Prostate gland (tissue), 2 donors: ENCODE data around the gene SNRNP70. TPM values are rescaled to one million over a fixed set of nuclear protein-coding genes. Genes with fewer than 3 reads are reported as not detected.
"Not testable (repeated sequence)": the region's sequence is repeated elsewhere in the genome, so short reads cannot be mapped to it uniquely, and the experiment has no call there.

Source experiments
- DNase-seq: peaks from one replicate; pipeline ENCODE4 v3.0.0-alpha.2; 2019; ENCODE audit warnings: low spot score
- H3K27ac ChIP-seq, 2 donors: fragments of 200-600 bp; sonication (generic); 2 replicates each; pipeline ENCODE4 v1.5.1; 2017 to 2019
- H3K27me3 ChIP-seq: fragments of 200-600 bp; sonication (generic); replicated peaks from 2 replicates; pipeline ENCODE4 v1.5.1; 2019; ENCODE audit not compliant: insufficient read depth
- H3K36me3 ChIP-seq, 2 donors: fragments of 200-600 bp; sonication (generic); 1 replicate in 1 of 2; 2 replicates in 1 of 2; pipeline versions ENCODE4 v1.5.1 to v1.8.1; 2017 to 2019
- H3K4me1 ChIP-seq: fragments of 200-600 bp; sonication (generic); replicated peaks from 2 replicates; pipeline ENCODE4 v1.5.1; 2019
- H3K4me3 ChIP-seq, 2 donors: fragments of 200-600 bp; sonication (generic); 2 replicates each; pipeline ENCODE4 v1.5.1; 2017 to 2019
- H3K9me3 ChIP-seq: fragments of 200-600 bp; sonication (generic); 2 replicates; pipeline ENCODE4 v1.5.1; 2017
- CTCF ChIP-seq, 4 experiments: fragments of 200-600 bp in 2 of 4; fragments of 450-650 bp in 2 of 4; sonication (generic) in 2 of 4; IDR thresholded peaks; 1 replicate in 3 of 4; 2 replicates in 1 of 4; pipeline ENCODE4 v1.5.1; 2016 to 2019; ENCODE audit warnings: antibody characterized with exemption in 4 of 4, mild to moderate bottlenecking in 2 of 4, moderate library complexity in 2 of 4
- POLR2A ChIP-seq: fragments of 450-650 bp; IDR thresholded peaks from one replicate; pipeline ENCODE4 v1.6.1; 2016; ENCODE audit warnings: antibody characterized with exemption, mild to moderate bottlenecking
- POLR2AphosphoS5 ChIP-seq: sonication (generic); formaldehyde crosslinking; IDR thresholded peaks from one replicate; pipeline ENCODE4 v1.6.1; 2017; ENCODE audit warnings: antibody characterized with exemption
- WGBS: methylation state at CpG from one replicate; pipeline ENCODE4 v1.1.5; 2018; 5-methylcytosine and 5-hydroxymethylcytosine counted together
- intact Hi-C: fragments of 100-400 bp; cut with DNase I; formaldehyde crosslinking; loops from one replicate; pipeline ENCODE4 v1.14.2; 2022
- total RNA-seq, 2 donors: library from RNA; depleted of rRNA; stranded (reverse); fragments of >200 nt; gene quantifications; one replicate each; pipeline ENCODE4 v1.1.0, GENCODE V29; 2016

SNRNP70 gene
- total RNA-seq, 2 donors from 2014 or later: 318 to 391 TPM

DNA sequence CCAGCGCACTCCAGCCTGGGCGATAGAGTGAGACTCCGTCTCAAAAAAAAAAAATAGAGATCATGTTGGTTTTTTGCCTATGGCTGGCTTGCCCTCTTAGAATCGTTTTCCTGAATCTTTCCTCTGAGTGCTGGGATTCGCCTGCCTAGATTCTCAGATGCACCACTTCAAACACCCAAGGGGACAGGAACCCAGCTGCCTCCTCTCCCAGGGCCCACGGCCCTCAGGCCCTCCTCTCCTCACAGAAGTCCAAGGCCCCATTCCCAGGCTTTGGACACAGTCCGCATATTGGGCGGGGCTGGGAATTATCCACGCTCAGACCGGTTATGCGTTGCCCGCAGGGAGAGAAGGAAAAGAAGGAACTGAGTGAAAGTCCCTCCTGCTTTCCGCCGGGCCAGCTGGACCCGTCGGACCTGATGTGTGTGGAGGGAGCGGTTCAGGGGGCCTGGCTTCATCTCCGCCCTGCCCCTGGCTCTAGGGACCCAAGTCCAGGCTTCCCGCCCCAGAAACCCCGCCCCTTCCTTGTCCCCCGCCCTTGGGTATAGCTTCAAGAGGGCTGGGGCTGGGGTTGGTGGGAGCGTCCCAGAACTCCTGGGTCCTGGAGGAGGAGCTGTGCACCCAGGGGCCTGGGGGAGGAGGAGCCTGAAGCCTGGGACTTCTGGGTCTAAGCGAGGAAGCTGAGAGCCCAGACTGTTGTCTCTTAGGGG lies 39.9 kb downstream of the SNRNP70 start:
- no peak for DNase-seq
- Histone ChIP-seq H3K4me1 (peaks cover under 1% of the 10 kb centered on the region), H3K9me3 (no peaks in the 10 kb centered on the region), H3K27ac (peak overlapping the region in 1 of 2 donors; percentile 19), H3K27me3 (no peaks in the 10 kb centered on the region), H3K36me3 (no peaks in the 10 kb centered on the region), H3K4me3 (no peak overlapping the region)
- no peak for TF ChIP-seq POLR2A
- no peak for TF ChIP-seq POLR2AphosphoS5
- no peak for TF ChIP-seq CTCF (IDR thresholded peaks at IDR 0.05)
- WGBS: 24% methylated on average over 22 of the region's 23 CpGs
- intact Hi-C loops: no loop called here

DNA sequence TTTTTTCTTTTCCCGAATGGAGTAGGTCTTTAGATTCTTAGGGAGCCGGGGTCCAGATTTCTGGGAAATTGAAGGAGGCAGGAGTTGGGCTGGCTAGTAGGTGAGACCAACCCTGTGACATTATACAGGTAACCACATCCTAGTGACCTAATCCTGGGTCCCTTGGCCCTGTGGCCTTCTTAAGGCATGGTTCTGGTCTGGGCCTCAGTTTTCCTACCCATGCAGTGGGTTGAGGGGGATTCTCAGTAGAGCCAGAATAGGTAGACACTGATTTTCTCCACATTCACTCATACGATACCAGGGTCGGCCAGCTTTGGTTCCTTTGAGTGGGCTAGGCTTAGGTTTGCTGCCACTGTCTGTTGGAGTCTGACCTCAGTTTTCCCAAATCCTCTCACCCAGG lies 41.3 kb downstream of the SNRNP70 start:
- no peak for DNase-seq
- no peak overlapping the region for H3K27ac ChIP-seq
- TF ChIP-seq CTCF (IDR thresholded peaks at IDR 0.05): no peak
- TF ChIP-seq POLR2AphosphoS5: no peak
- no peak for TF ChIP-seq POLR2A
- no peak overlapping the region for H3K4me3 ChIP-seq
- intact Hi-C loops: no loop called here
- no peaks in the 10 kb centered on the region for H3K36me3 ChIP-seq
- 65% methylated on average over 4 of the region's 4 CpGs for WGBS
- no peaks in the 10 kb centered on the region for H3K9me3 ChIP-seq
- no peaks in the 10 kb centered on the region for H3K4me1 ChIP-seq
- no peaks in the 10 kb centered on the region for H3K27me3 ChIP-seq

GRCh38 chr19:49127225-49127624 lies 42.0 kb downstream of the SNRNP70 start:
- H3K27me3 ChIP-seq, H3K9me3 ChIP-seq, DNase-seq, H3K4me1 ChIP-seq, H3K4me3 ChIP-seq, H3K36me3 ChIP-seq, intact Hi-C loops: not testable (repeated sequence)
- H3K27ac ChIP-seq: peak overlapping the region in 1 of 2 donors; percentile 67
- 95% methylated on average over 12 of the region's 12 CpGs for WGBS

GRCh38 chr19:49127674-49128544 lies 42.7 kb downstream of the SNRNP70 start:
- DNase-seq: peak; percentile 96
- Histone ChIP-seq H3K9me3 (no peaks in the 10 kb centered on the region), H3K4me1 (no peaks in the 10 kb centered on the region), H3K27me3 (no peaks in the 10 kb centered on the region), H3K36me3 (no peaks in the 10 kb centered on the region), H3K4me3 (peak overlapping the region; percentile 10 to 18), H3K27ac (peak overlapping the region; percentile 47 to 67)
- intact Hi-C loops: no loop called here
- WGBS: 4% methylated on average over 57 of the region's 63 CpGs
- TF ChIP-seq POLR2A (peak; percentile 61), POLR2AphosphoS5 (peak; percentile 80), CTCF (IDR thresholded peaks at IDR 0.05) (peak in 2 of 4 experiments; percentile 39 to 44)

DNA sequence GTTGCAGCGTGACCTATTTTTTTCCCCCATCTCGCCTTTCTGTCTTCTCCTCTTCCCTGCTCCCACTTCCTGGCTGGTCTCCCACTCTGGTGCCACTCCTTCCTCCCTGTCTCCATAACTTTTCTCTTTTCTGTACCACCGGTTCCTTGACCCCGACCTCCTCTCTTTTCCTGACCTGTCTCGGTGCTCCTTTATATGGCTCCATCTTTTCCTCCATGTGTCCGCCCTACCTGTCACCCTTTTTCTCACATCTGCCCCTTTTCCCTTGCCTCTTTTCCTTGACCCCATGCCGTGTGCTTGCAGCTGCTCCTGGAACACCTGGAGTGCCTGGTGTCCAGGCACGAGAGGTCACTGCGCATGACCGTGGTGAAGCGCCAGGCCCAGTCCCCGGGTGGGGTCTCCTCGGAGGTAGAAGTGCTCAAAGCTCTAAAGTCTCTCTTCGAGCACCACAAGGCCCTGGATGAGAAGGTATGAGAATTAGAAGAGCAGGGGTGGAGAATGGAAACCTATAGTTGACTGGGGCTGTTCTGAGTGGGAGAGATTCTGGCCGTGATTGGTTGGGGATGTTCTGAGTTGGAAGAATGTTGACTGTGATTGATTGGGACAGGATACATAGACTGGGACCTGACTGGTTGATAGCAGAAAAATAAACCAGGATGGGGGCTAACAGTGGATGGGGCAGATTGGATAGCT lies 43.4 kb downstream of the SNRNP70 start:
- no peak for DNase-seq
- H3K27ac ChIP-seq: peak overlapping the region in 1 of 2 donors; percentile 47
- no peaks in the 10 kb centered on the region for H3K4me1 ChIP-seq
- H3K4me3 ChIP-seq: no peak overlapping the region
- H3K27me3 ChIP-seq: no peaks in the 10 kb centered on the region
- no peaks in the 10 kb centered on the region for H3K9me3 ChIP-seq
- intact Hi-C loops: no loop called here
- H3K36me3 ChIP-seq: no peaks in the 10 kb centered on the region
- TF ChIP-seq POLR2AphosphoS5 (no peak), CTCF (IDR thresholded peaks at IDR 0.05) (no peak), POLR2A (no peak)
- 64% methylated on average over 15 of the region's 15 CpGs for WGBS
